T-helper 1 cell treated with Interleukin-12 subunit alpha and Interleukin-12 subunit beta and Interleukin-4 antibody, amounts not matched to agents 30 ng/mL and 1 ng/mL, for 36 hours (primary cell): Measurements from ENCODE around the gene NFKB1. TPM values are rescaled to one million over a fixed set of nuclear protein-coding genes. Genes with fewer than 3 reads are reported as not detected.

Experiments used
- intact Hi-C: fragments of 100-400 bp; cut with micrococcal nuclease; formaldehyde crosslinking; loops from one replicate; pipeline ENCODE4 v1.15.1; 2024
- total RNA-seq: library from RNA; stranded (reverse); gene quantifications from 2 replicates; pipeline ENCODE4 v1.2.3, GENCODE V29; 2022

The NFKB1 gene
- total RNA-seq, 1 donor from 2014 or later, result 141 TPM

GRCh38 chr4:102589743-102590142 lies 88.6 kb downstream of the NFKB1 start:
- intact Hi-C loops, result loop anchor here (5.0 kb wide), 1 partner anchor 278 kb away; the partner anchor contains the start of gene CISD2

GRCh38 chr4:102592256-102592655 lies 91.1 kb downstream of the NFKB1 start:
- intact Hi-C loops, result loop anchor here (1.0 kb wide), 1 partner anchor 1572 kb away; no protein-coding TSS in a partner anchor

- intact Hi-C loops, result no loop called here
Measured at GRCh38 chr4:102593147-102593546, 92.0 kb downstream of the NFKB1 start.

DNA sequence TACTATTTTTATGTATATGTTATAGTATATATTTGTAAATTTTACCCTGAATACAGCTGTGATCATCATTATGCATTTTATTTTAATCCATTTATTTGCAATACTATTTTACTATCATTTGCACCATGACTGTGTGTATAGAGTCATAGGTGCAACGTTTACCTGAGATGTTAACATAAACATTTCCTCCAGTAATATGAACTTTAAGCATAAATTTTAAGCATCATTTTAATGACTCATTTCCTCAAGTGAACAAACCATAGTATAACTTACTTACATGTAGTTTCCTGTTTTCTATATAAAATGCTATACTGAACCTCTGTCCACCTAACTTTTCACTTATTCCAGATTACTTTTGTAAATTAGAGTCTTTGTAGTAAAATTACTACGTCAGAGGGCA lies 92.8 kb downstream of the NFKB1 start:
- intact Hi-C loops, result loop anchor here (1.0 kb wide), 1 partner anchor 8 kb away; no protein-coding TSS in a partner anchor

DNA sequence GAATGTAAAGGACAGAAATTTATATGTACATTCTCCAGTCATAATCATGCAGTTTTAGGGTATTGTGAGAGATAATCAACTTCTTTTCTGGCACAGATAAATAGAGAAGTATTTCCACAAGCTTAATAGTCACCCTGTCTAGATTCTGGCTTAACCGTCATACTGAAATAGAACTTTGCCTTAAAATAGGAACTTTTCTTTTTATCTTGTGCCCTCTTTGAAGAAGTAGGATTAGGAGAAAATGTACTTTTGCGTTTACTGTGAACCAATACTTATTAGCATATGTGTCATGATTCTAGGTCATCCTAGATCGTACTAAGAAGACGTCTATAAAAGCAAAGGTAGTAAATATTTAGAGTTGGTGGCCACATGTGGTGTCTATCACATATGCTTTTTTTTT lies 95.4 kb downstream of the NFKB1 start:
- intact Hi-C loops, result loop anchor here (5.0 kb wide), 1 partner anchor 1249 kb away; the partner anchor contains the start of gene PPP3CA

DNA sequence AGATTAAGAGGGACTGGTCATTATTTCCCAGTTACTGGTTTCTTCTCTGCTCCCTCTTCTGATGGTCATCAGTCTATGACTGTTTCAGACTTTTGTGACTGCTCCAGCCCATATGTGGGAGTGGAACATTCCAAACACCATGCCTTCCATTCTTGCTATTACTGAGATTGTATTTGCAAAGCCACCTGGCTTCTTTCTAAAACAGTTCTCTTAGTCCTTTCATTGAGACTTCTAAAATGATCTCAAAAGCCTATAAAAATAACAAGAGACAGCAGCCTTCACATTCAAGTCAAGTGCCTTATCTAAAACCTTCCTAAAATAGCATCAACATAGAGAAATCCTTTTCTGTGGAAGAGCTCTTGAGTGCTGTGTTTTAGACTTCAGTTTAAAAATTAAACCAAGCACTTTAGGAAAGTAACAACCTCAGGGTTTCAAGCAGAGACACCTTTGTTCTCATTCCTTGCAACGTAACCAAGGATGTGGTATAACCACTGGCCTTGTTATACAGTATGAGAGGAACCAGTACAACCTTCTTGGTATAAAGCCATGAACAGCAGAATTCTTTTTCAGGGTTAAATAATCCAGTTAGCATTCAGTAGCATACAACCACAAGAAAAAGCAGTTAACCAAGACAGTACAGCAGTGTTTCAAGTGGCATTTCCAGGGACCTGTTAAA lies 97.1 kb downstream of the NFKB1 start:
- intact Hi-C loops, result loop anchor here (1.0 to 5.0 kb wide), 10 partner anchors 11 to 1577 kb away; partner anchors contain the start of genes PPP3CA, SLC39A8 and SLC9B2

DNA sequence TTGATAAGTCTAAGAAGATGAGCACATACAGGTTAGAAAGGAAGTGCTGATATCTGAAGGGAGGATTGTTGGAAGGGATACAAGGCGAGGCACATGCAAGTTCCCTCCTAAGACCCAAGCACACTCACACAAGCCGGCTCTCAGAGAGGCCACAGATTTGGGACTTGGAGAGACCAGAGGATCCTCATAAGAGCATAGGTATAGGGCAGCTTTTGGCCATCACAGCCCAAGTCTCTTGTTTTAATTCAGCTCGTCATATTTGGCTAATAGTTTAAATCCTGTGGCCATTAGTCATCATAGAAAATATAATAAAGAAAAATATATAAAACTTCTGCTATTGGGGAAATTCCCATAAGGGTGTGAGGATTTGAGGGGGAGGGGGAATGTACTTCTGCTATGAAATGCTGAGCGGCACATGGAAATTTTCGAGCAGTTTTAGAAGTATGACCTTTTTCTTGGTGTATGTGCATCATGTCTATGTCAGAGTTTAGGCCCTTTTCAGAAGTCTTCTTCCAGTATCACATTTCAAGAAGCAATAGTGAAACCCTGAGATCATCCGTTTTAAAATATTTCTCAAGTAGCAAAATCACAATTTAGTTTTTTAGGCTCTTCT lies 97.7 kb downstream of the NFKB1 start:
- intact Hi-C loops, result loop anchor here (1.0 to 5.0 kb wide), 10 partner anchors 12 to 1578 kb away; partner anchors contain the start of genes PPP3CA, SLC39A8 and SLC9B2

GRCh38 chr4:102599455-102599854 lies 98.3 kb downstream of the NFKB1 start:
- intact Hi-C loops, result loop anchor here (2.0 to 5.0 kb wide), 6 partner anchors 19 to 1579 kb away; partner anchors contain the start of genes PPP3CA and SLC9B2

DNA sequence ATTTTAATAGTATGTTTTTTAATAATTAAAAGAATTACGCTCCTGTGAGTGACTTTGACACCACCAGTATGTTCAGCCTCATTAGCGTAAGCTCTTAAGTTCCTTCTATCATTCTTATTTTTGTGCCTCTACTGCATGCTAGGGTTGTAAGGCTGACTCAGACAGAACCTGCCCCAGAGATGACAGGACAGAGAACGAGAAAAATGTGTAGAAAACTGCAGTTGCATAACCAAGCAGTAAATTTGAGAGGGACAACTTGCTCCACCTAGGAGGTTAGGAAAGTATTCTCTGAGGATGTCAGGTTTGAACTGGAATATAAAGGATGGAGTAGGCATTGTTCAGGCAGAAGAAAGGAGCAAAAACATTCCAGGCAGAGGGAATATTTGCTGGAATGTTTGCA lies 98.7 kb downstream of the NFKB1 start:
- intact Hi-C loops, result loop anchor here (2.0 to 5.0 kb wide), 6 partner anchors 19 to 1579 kb away; partner anchors contain the start of genes PPP3CA and SLC9B2

- intact Hi-C loops, result no loop called here
Measured at GRCh38 chr4:102600689-102601088, 99.5 kb downstream of the NFKB1 start.

DNA sequence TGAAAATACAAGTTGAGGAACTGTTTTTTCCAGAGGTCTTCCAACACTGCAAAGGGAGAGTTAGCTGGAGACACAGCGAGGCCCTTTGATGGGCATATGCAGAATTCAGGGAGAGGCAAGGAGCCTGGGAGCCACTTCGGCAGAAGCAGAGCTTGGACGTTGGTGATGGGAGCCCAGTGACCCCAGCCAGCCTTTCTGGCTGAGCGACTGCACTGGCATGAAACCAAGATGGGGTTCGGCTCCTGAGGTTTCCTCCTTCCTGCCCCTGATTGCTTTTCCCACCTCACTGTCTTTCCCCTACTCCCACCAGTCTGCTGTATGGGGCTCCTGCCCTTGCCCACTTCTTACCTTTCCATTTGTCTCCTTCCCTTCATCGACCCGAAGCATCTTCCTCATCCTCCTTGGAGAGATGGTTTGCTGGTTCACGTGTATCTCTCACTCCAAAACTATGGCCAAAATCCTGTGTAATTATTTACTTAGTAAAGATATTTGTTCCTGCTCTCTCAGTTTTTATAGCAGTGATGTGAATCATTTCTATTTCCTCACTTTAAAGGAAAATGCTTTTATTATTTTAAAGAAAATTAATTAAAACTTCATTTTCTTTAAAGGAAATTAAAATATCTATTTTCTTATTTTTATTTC lies 100.5 kb downstream of the NFKB1 start:
- intact Hi-C loops, result no loop called here

DNA sequence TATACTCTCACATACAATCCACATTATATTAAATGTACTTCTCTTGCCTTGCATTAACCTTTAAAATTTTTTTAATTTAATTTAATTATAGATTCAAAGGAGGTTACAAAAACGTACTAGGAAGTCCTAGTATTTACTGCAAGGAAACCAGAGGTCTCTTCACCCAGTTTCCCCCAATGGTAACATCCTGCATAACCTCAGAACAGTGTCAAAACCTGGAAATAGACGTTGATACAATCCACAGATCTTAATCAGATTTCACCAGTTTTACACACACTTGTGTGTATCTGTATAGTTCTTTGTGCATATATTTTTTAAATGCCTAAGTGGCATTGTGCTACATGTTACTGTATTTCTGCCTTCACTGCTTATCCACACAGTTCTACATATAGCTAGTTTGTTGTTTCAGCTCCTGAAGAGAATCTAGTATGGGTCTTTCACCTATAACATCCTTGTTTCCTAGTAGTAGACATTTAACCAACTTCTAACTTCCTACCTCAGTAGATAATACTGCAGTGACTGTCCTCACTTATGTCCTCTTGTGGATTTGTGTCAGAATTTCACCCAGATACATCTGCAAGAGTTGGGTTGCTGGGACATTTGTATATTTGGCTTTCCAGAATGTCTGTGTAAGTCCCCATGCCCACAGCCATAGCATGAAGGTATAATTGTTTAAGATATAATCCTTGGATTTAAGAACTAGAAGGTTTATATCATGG lies 103.2 kb downstream of the NFKB1 start:
- intact Hi-C loops, result loop anchor here (1.0 kb wide), 1 partner anchor 9 kb away; no protein-coding TSS in a partner anchor

DNA sequence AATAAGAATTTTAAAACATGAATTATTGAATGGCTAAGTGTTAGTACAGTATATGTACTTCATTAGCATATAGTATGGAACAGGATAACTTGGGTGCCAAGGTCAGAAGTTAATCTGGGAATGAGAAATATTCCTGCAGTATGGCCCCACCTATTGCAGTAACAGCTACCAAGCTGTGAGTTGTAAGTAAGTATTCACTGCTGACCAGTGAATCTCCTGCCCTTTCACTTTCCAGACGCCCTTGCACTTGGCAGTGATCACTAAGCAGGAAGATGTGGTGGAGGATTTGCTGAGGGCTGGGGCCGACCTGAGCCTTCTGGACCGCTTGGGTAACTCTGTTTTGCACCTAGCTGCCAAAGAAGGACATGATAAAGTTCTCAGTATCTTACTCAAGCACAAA lies 105.1 kb downstream of the NFKB1 start:
- intact Hi-C loops, result no loop called here

GRCh38 chr4:102606846-102607450 lies 105.8 kb downstream of the NFKB1 start:
- intact Hi-C loops, result no loop called here

DNA sequence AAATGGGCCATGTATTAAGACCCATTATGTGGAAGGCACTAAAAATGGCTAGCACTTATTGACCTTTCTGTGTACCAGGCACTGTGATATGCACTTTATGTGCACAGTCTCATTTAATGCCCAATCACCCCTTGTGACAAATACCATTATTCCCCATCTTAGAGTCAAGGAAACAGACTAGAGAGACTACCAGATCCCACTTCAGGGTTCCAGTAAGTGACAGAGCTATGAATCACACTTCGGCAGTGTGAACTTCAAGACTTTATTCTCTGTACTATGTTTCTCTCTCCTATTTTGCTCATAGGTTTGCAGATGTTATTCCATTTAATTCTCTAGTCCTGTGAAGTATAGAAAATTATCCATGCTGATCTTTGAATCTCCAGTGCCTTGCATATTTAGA lies 107.0 kb downstream of the NFKB1 start:
- intact Hi-C loops, result no loop called here

DNA sequence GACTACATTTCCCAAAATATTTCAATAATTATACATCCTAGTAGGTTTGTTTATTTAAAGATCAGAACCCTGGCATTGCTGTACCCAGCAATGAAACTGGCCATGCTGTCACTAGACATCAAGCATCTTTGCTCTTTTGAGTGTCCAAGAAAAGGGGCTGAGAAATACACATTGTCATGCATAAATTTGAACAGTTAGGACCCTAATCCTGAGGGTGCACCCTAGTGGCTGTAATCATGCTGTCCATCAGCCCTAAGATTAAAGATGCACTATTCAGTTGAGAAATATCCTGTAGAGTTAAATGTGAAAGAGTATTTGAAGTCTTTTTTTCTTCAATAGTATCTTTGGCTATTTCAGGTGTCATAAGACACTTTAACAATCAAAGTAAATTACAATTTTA lies 108.8 kb downstream of the NFKB1 start:
- intact Hi-C loops, result loop anchor here (5.0 kb wide), 4 partner anchors 33 to 587 kb away; partner anchors contain the start of genes CENPE and UBE2D3

DNA sequence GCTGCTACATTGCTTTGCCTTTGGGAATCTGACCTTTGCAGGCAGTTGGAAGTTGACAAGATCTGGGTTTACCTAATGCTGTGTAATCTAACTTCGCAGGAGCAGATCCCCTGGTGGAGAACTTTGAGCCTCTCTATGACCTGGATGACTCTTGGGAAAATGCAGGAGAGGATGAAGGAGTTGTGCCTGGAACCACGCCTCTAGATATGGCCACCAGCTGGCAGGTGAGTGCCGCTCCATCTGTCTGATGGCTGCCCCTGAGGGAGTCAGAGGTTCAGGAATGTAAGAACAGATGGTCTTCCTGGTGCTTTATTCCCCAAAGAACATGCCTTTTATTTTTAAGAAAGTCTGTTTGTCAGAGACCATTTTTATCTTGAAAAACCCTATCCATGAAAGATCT lies 109.3 kb downstream of the NFKB1 start:
- intact Hi-C loops, result loop anchor here (5.0 kb wide), 4 partner anchors 33 to 587 kb away; partner anchors contain the start of genes CENPE and UBE2D3

- intact Hi-C loops, result loop anchor here (1.0 to 5.0 kb wide), 9 partner anchors 14 to 585 kb away; partner anchors contain the start of genes BDH2, CENPE, CISD2 and NFKB1
Measured at GRCh38 chr4:102612210-102612609, 111.1 kb downstream of the NFKB1 start.

DNA sequence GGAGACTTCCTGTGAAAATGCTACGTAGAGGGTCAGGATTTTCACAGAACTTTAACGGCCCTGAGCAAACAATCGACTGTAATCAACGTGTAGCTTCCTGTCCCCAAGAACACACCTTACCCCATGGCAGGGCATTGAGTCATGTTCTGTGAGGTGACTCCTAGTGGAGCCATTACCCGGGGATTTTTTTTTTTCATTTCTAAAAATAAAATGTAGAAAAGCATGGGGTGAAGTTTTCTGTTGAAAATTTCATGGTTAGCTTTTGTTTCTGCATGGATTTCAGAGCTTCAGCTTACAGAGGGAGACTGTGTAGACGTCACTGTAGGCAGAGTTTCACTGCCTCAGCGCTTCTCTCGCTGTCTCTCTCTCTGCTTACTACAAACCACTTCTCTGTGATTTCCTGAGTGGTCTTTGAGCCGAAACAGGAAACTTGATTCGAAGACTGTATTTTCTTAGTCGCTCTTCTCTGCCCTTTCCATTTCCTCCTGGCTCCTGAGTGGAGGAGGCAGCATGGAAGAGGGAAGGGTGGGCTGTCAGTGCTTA lies 111.7 kb downstream of the NFKB1 start:
- intact Hi-C loops, result loop anchor here (1.0 to 5.0 kb wide), 12 partner anchors 9 to 584 kb away; partner anchors contain the start of genes BDH2, CENPE, CISD2 and NFKB1

- intact Hi-C loops, result loop anchor here (5.0 kb wide), 4 partner anchors 38 to 582 kb away; partner anchors contain the start of genes CENPE and UBE2D3
Measured at GRCh38 chr4:102614801-102615200, 113.6 kb downstream of the NFKB1 start.
